Measurements from ENCODE around the gene CDC40. TPM values are rescaled to one million over a fixed set of nuclear protein-coding genes. Genes with fewer than 3 reads are reported as not detected.

CDC40 gene
- polyA plus RNA-seq, 4 donors: 8.9 to 19.1 (median 13.2) TPM

- DNase-seq: no peak
- no peak overlapping the region for H3K4me3 ChIP-seq (ENCODE audit: low read depth in 1 of 3, low read length in 3 of 3)
- no peaks in the 10 kb centered on the region for H3K9me3 ChIP-seq (ENCODE audit: control insufficient read depth in 2 of 2, insufficient read depth in 1 of 2, low read depth in 1 of 2, low read length in 1 of 2)
- H3K36me3 ChIP-seq (ENCODE audit: control insufficient read depth in 3 of 3, insufficient read depth in 2 of 3, low read depth in 1 of 3, low read length in 3 of 3): peaks cover 0 to 4% (median 3%) of the 10 kb centered on the region in 3 donors
- no peak for FAIRE-seq
- no peaks in the 10 kb centered on the region for H3K27me3 ChIP-seq (ENCODE audit: control insufficient read depth in 3 of 3, insufficient read depth in 3 of 3, low read length in 3 of 3)
- H3K27ac ChIP-seq (ENCODE audit: low read depth in 1 of 3, low read length in 2 of 3): no peak overlapping the region
- WGBS, 3 donors: 88 to 93% (median 89%) methylated on average over 6 of the region's 6 CpGs
- H3K4me1 ChIP-seq (ENCODE audit: control insufficient read depth in 3 of 3, insufficient read depth in 2 of 3, low read depth in 1 of 3, low read length in 2 of 3): no peaks in the 10 kb centered on the region
Observed at GRCh38 chr6:110190726-110191125, 10.5 kb downstream of the CDC40 start.

GRCh38 chr6:110191477-110191876, 11.2 kb downstream of the CDC40 start:
- H3K27me3 ChIP-seq (ENCODE audit: control insufficient read depth in 3 of 3, insufficient read depth in 3 of 3, low read length in 3 of 3): no peaks in the 10 kb centered on the region
- H3K4me3 ChIP-seq (ENCODE audit: low read depth in 1 of 3, low read length in 3 of 3): no peak overlapping the region
- 89 to 96% (median 91%) methylated on average over 2 of the region's 2 CpGs for WGBS, 3 donors
- DNase-seq (no peak), FAIRE-seq (no peak)
- no peak overlapping the region for H3K27ac ChIP-seq (ENCODE audit: low read depth in 1 of 3, low read length in 2 of 3)
- no peaks in the 10 kb centered on the region for H3K4me1 ChIP-seq (ENCODE audit: control insufficient read depth in 3 of 3, insufficient read depth in 2 of 3, low read depth in 1 of 3, low read length in 2 of 3)
- H3K9me3 ChIP-seq (ENCODE audit: control insufficient read depth in 2 of 2, insufficient read depth in 1 of 2, low read depth in 1 of 2, low read length in 1 of 2): no peaks in the 10 kb centered on the region
- H3K36me3 ChIP-seq (ENCODE audit: control insufficient read depth in 3 of 3, insufficient read depth in 2 of 3, low read depth in 1 of 3, low read length in 3 of 3): peaks cover 0 to 4% (median 3%) of the 10 kb centered on the region in 3 donors

DNA sequence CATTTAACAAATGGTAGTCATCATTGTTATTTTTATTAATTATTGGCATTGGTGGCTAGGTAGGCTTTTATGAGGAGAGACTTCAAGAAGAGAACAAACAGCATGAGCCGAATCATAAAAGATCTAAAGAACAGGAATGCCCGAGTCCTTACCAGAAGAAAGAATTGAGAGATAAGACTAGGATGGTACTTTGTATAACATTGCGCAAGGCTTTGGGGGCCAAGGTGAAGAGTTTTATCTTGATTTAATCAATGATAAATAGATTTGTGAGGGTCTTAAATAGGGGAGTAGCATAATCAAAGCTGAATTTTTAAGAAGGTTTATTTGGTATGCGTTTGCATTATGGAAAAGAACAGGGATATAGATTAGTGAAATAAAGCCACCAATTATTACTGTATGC, 15.4 kb downstream of the CDC40 start:
- Histone ChIP-seq H3K27ac (ENCODE audit: low read depth in 1 of 3, low read length in 2 of 3) (no peak overlapping the region), H3K27me3 (ENCODE audit: control insufficient read depth in 3 of 3, insufficient read depth in 3 of 3, low read length in 3 of 3) (no peaks in the 10 kb centered on the region), H3K4me1 (ENCODE audit: control insufficient read depth in 3 of 3, insufficient read depth in 2 of 3, low read depth in 1 of 3, low read length in 2 of 3) (no peaks in the 10 kb centered on the region), H3K36me3 (ENCODE audit: control insufficient read depth in 3 of 3, insufficient read depth in 2 of 3, low read depth in 1 of 3, low read length in 3 of 3) (peaks cover 0 to 4% (median 0%) of the 10 kb centered on the region in 3 donors), H3K9me3 (ENCODE audit: control insufficient read depth in 2 of 2, insufficient read depth in 1 of 2, low read depth in 1 of 2, low read length in 1 of 2) (no peaks in the 10 kb centered on the region), H3K4me3 (ENCODE audit: low read depth in 1 of 3, low read length in 3 of 3) (no peak overlapping the region)
- DNase-seq (no peak), FAIRE-seq (no peak)
- WGBS, 3 donors: 82 to 90% (median 86%) methylated on average over 4 of the region's 4 CpGs

- FAIRE-seq (no peak), DNase-seq (no peak)
- no peak overlapping the region for H3K4me3 ChIP-seq (ENCODE audit: low read depth in 1 of 3, low read length in 3 of 3)
- no peaks in the 10 kb centered on the region for H3K4me1 ChIP-seq (ENCODE audit: control insufficient read depth in 3 of 3, insufficient read depth in 2 of 3, low read depth in 1 of 3, low read length in 2 of 3)
- no peaks in the 10 kb centered on the region for H3K9me3 ChIP-seq (ENCODE audit: control insufficient read depth in 2 of 2, insufficient read depth in 1 of 2, low read depth in 1 of 2, low read length in 1 of 2)
- H3K36me3 ChIP-seq (ENCODE audit: control insufficient read depth in 3 of 3, insufficient read depth in 2 of 3, low read depth in 1 of 3, low read length in 3 of 3): peaks cover 0 to 2% (median 0%) of the 10 kb centered on the region in 3 donors
- H3K27ac ChIP-seq (ENCODE audit: low read depth in 1 of 3, low read length in 2 of 3): no peak overlapping the region
- WGBS, 3 donors: 78 to 90% (median 83%) methylated on average over 1 of the region's 1 CpG
- H3K27me3 ChIP-seq (ENCODE audit: control insufficient read depth in 3 of 3, insufficient read depth in 3 of 3, low read length in 3 of 3): no peaks in the 10 kb centered on the region
Observed at GRCh38 chr6:110196874-110197273, 16.6 kb downstream of the CDC40 start.

DNA sequence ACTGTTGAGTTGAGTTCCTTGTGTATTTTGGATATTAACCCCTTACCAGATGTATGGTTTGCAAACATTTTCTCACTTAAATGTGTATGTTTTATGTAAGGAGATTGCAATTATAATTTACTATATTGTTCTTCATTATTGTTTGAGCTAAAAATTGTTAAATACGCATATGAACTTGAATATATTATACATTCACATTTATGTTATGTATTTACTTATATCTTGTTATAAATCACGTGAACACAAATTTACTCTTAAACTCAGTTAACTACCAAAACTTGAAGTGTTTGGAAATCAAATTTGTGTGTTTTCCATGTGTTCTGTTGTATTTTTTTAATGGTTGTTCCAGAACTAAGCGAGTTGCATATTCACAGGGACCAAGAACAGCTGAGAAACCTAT, 18.3 kb downstream of the CDC40 start:
- 96 to 97% (median 97%) methylated on average over 3 of the region's 3 CpGs for WGBS, 3 donors
- H3K27me3 ChIP-seq (ENCODE audit: control insufficient read depth in 3 of 3, insufficient read depth in 3 of 3, low read length in 3 of 3): no peaks in the 10 kb centered on the region
- FAIRE-seq (no peak), DNase-seq (no peak)
- H3K27ac ChIP-seq (ENCODE audit: low read depth in 1 of 3, low read length in 2 of 3): no peak overlapping the region
- H3K9me3 ChIP-seq (ENCODE audit: control insufficient read depth in 2 of 2, insufficient read depth in 1 of 2, low read depth in 1 of 2, low read length in 1 of 2): no peaks in the 10 kb centered on the region
- no peak overlapping the region for H3K4me3 ChIP-seq (ENCODE audit: low read depth in 1 of 3, low read length in 3 of 3)
- peaks cover 0 to 2% (median 0%) of the 10 kb centered on the region in 3 donors for H3K36me3 ChIP-seq (ENCODE audit: control insufficient read depth in 3 of 3, insufficient read depth in 2 of 3, low read depth in 1 of 3, low read length in 3 of 3)
- H3K4me1 ChIP-seq (ENCODE audit: control insufficient read depth in 3 of 3, insufficient read depth in 2 of 3, low read depth in 1 of 3, low read length in 2 of 3): no peaks in the 10 kb centered on the region

DNA sequence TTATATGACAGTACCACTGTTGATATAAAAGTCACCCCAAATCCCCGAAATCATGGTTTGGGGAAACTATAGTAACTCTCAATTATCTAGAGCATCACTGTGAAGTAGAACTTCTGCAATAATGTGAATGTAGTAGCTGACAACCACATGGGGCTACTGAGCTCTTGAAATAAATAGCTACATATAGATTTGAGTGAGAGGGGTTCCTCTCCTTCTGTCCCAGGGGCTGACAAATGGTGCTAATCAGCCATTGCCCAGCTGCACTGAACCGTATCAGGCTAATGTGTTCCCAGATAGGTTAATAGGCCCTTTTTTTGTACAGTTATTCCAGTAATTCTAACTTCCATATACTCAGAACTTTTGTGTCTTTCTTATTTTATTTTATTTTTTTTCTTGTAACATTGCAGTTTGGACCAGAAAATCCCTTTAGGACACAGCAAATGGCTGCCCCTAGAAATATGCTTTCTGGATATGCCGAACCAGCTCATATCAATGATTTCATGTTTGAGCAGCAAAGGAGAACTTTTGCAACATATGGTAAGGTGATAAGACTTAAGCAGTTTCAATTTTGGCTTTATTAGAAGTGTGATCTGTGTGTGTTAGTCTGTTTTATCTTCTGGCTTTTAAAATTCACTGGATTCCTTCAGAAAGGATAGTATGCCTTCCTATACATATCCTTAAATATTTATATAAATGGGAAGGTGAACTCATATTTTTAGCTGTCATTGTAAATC, 21.1 kb downstream of the CDC40 start:
- WGBS, 3 donors: 81 to 93% (median 87%) methylated on average over 3 of the region's 3 CpGs
- FAIRE-seq (no peak), DNase-seq (no peak)
- no peaks in the 10 kb centered on the region for H3K27me3 ChIP-seq (ENCODE audit: control insufficient read depth in 3 of 3, insufficient read depth in 3 of 3, low read length in 3 of 3)
- H3K9me3 ChIP-seq (ENCODE audit: control insufficient read depth in 2 of 2, insufficient read depth in 1 of 2, low read depth in 1 of 2, low read length in 1 of 2): no peaks in the 10 kb centered on the region
- peaks cover 0 to 4% (median 0%) of the 10 kb centered on the region in 3 donors for H3K36me3 ChIP-seq (ENCODE audit: control insufficient read depth in 3 of 3, insufficient read depth in 2 of 3, low read depth in 1 of 3, low read length in 3 of 3)
- no peaks in the 10 kb centered on the region for H3K4me1 ChIP-seq (ENCODE audit: control insufficient read depth in 3 of 3, insufficient read depth in 2 of 3, low read depth in 1 of 3, low read length in 2 of 3)
- H3K4me3 ChIP-seq (ENCODE audit: low read depth in 1 of 3, low read length in 3 of 3): no peak overlapping the region
- H3K27ac ChIP-seq (ENCODE audit: low read depth in 1 of 3, low read length in 2 of 3): no peak overlapping the region

DNA sequence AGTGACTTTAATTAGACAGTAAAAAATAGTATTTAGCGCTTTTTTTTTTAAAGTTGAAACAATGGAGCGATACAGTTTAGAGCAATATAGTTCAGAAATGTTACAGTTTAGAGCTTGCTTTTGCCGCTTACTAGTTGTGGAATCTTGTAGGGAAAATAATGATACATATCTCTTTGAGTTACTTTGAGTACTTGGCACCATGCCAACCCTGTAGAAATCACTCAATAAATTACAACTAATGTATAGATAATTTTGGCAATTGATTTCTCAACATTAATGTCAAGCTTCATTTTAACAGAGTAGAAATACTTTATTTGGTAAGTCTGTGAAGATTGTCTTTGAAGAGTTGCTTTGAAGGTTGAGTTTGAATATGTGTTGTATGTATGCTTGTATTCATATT, 27.4 kb downstream of the CDC40 start:
- no peaks in the 10 kb centered on the region for H3K9me3 ChIP-seq (ENCODE audit: control insufficient read depth in 2 of 2, insufficient read depth in 1 of 2, low read depth in 1 of 2, low read length in 1 of 2)
- H3K4me1 ChIP-seq (ENCODE audit: control insufficient read depth in 3 of 3, insufficient read depth in 2 of 3, low read depth in 1 of 3, low read length in 2 of 3): no peaks in the 10 kb centered on the region
- WGBS, 3 donors: 95 to 100% (median 98%) methylated on average over 3 of the region's 3 CpGs
- DNase-seq (no peak), FAIRE-seq (peak; percentile 67)
- H3K36me3 ChIP-seq (ENCODE audit: control insufficient read depth in 3 of 3, insufficient read depth in 2 of 3, low read depth in 1 of 3, low read length in 3 of 3): peaks cover 2 to 8% (median 5%) of the 10 kb centered on the region in 3 donors
- H3K4me3 ChIP-seq (ENCODE audit: low read depth in 1 of 3, low read length in 3 of 3): no peak overlapping the region
- no peaks in the 10 kb centered on the region for H3K27me3 ChIP-seq (ENCODE audit: control insufficient read depth in 3 of 3, insufficient read depth in 3 of 3, low read length in 3 of 3)
- H3K27ac ChIP-seq (ENCODE audit: low read depth in 1 of 3, low read length in 2 of 3): no peak overlapping the region

- H3K36me3 ChIP-seq (ENCODE audit: control insufficient read depth in 3 of 3, insufficient read depth in 2 of 3, low read depth in 1 of 3, low read length in 3 of 3): peaks cover 2 to 17% (median 7%) of the 10 kb centered on the region in 3 donors
- FAIRE-seq (no peak), DNase-seq (no peak)
- H3K4me1 ChIP-seq (ENCODE audit: control insufficient read depth in 3 of 3, insufficient read depth in 2 of 3, low read depth in 1 of 3, low read length in 2 of 3): no peaks in the 10 kb centered on the region
- WGBS, 3 donors: 84 to 94% (median 87%) methylated on average over 1 of the region's 1 CpG
- H3K27me3 ChIP-seq (ENCODE audit: control insufficient read depth in 3 of 3, insufficient read depth in 3 of 3, low read length in 3 of 3): no peaks in the 10 kb centered on the region
- no peak overlapping the region for H3K4me3 ChIP-seq (ENCODE audit: low read depth in 1 of 3, low read length in 3 of 3)
- H3K27ac ChIP-seq (ENCODE audit: low read depth in 1 of 3, low read length in 2 of 3): no peak overlapping the region
- no peaks in the 10 kb centered on the region for H3K9me3 ChIP-seq (ENCODE audit: control insufficient read depth in 2 of 2, insufficient read depth in 1 of 2, low read depth in 1 of 2, low read length in 1 of 2)
Observed at GRCh38 chr6:110211753-110212152, 31.5 kb downstream of the CDC40 start.

- Histone ChIP-seq H3K4me3 (ENCODE audit: low read depth in 1 of 3, low read length in 3 of 3) (no peak overlapping the region), H3K27ac (ENCODE audit: low read depth in 1 of 3, low read length in 2 of 3) (no peak overlapping the region), H3K27me3 (ENCODE audit: control insufficient read depth in 3 of 3, insufficient read depth in 3 of 3, low read length in 3 of 3) (no peaks in the 10 kb centered on the region), H3K9me3 (ENCODE audit: control insufficient read depth in 2 of 2, insufficient read depth in 1 of 2, low read depth in 1 of 2, low read length in 1 of 2) (no peaks in the 10 kb centered on the region), H3K4me1 (ENCODE audit: control insufficient read depth in 3 of 3, insufficient read depth in 2 of 3, low read depth in 1 of 3, low read length in 2 of 3) (no peaks in the 10 kb centered on the region), H3K36me3 (ENCODE audit: control insufficient read depth in 3 of 3, insufficient read depth in 2 of 3, low read depth in 1 of 3, low read length in 3 of 3) (peaks cover 2 to 17% (median 7%) of the 10 kb centered on the region in 3 donors)
- no peak for DNase-seq
- no peak for FAIRE-seq
- 45 to 60% (median 53%) methylated on average over 1 of the region's 1 CpG for WGBS, 3 donors
Observed at GRCh38 chr6:110214338-110214737, 34.1 kb downstream of the CDC40 start.

Data from small intestine (tissue), 7 donors.